Erythroblast (primary cell): ENCODE results near the gene IVD.

Experiments used
- GATA1 ChIP-seq: IDR thresholded peaks from 2 replicates; pipeline ENCODE4 v1.6.1; 2011; ENCODE audit warnings: low read depth, mild to moderate bottlenecking, control low read depth, low read length, moderate library complexity
- POLR2A ChIP-seq: IDR thresholded peaks from 2 replicates; pipeline ENCODE4 v1.6.1; 2011; ENCODE audit warnings: mild to moderate bottlenecking, low read length

- no peak for TF ChIP-seq POLR2A
- TF ChIP-seq GATA1 = no peak
Observed at GRCh38 chr15:40450047-40450446, 44.5 kb downstream of the IVD start.
